Skeletal muscle satellite cell (primary cell): ENCODE results near the gene PHF19.

Experiments used
- H3K27me3 ChIP-seq: 2 replicates; pipeline ENCODE4 v1.7.0; 2013; ENCODE audit warnings: low read length; ENCODE audit not compliant: control insufficient read depth, insufficient read depth
- H3K36me3 ChIP-seq: 2 replicates; pipeline ENCODE4 v1.7.0; 2013; ENCODE audit warnings: mild to moderate bottlenecking, control low read depth, low read length; ENCODE audit not compliant: insufficient read depth
- H3K4me1 ChIP-seq: 2 replicates; pipeline ENCODE4 v1.7.0; 2013; ENCODE audit warnings: low read length; ENCODE audit not compliant: control insufficient read depth, insufficient read depth
- H3K4me2 ChIP-seq: 2 replicates; pipeline ENCODE4 v1.7.0; 2013; ENCODE audit warnings: mild to moderate bottlenecking, low read length
- H3K4me3 ChIP-seq: 2 replicates; pipeline ENCODE4 v1.7.0; 2013; ENCODE audit warnings: low read length
- H3K9ac ChIP-seq: 2 replicates; pipeline ENCODE4 v1.7.0; 2013; ENCODE audit warnings: mild to moderate bottlenecking, low read depth, low read length, moderate library complexity
- H3K9me3 ChIP-seq: replicated peaks from 2 replicates; pipeline ENCODE4 v1.7.0; 2013; ENCODE audit warnings: mild to moderate bottlenecking, control low read depth, low read length

Gene PHF19

DNA sequence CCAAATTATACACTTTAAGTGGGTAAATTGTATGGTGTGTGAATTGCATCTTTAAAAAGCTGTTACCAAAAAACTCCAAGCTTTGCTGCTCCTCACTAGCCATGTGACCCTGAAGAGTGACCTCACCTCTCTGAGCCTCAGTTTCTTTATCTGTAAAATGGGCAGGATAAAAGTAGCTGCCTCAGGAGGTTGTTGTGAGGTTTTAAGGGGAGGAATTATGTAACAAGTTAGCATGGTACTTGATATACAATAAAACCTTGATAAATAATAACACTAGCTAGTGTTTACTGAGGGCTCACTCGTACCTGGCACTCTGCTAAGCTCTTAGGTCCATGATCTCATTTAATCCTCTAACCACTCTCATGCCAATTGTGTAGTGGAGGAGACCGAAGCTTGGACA, 19.0 kb upstream of the PHF19 start:
- H3K36me3 ChIP-seq: no peaks in the 10 kb centered on the region
- H3K4me3 ChIP-seq: no peak overlapping the region
- no peaks in the 10 kb centered on the region for H3K9me3 ChIP-seq
- H3K4me1 ChIP-seq: peaks cover 22% of the 10 kb centered on the region
- peaks cover 30% of the 10 kb centered on the region for H3K27me3 ChIP-seq
- H3K9ac ChIP-seq: no peak overlapping the region
- H3K4me2 ChIP-seq: no peak overlapping the region

DNA sequence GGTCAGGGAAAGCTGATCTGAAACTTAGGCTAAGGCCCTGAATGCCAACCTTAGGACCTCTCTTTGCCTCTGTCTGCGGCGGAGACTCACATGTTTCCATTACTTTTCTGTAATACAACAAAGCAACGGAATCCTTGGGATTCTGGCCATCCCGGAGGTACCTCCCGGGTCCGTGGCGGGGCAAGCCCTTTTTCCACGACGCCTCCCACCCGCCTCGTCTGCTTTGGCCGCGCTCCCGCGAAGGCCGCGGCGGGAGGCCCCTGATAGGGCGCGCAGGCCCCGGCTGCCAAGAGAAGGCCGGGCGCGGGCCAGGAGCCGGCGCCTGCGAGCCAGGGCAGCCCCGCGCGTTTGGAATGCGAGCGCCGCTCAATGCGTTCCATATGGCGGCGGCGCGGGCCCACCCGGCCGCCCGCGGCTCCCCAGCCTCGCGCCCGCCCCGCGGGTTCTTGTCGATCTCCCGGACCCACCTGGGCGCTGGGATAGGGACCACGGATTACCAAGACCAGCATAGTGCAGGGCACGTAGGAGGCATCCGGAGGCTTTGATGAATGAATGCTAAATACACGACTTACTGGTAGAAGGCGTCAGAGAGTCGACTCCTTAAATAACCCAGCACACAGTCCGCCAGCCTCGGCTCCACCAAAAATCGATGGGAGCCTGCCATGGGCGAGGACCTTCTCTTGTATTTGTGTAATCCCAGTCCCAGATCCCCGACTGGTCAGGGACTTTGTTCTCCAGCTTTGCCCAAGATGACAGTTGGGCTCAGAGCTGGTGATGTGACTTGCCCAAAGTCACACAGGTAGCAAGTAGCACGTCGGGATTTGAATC, 17.5 kb upstream of the PHF19 start:
- peak overlapping the region; percentile 56 for H3K4me2 ChIP-seq
- H3K4me1 ChIP-seq: peaks cover 22% of the 10 kb centered on the region
- H3K9me3 ChIP-seq: no peaks in the 10 kb centered on the region
- no peaks in the 10 kb centered on the region for H3K36me3 ChIP-seq
- H3K27me3 ChIP-seq: peaks cover 27% of the 10 kb centered on the region
- no peak overlapping the region for H3K4me3 ChIP-seq
- no peak overlapping the region for H3K9ac ChIP-seq

DNA sequence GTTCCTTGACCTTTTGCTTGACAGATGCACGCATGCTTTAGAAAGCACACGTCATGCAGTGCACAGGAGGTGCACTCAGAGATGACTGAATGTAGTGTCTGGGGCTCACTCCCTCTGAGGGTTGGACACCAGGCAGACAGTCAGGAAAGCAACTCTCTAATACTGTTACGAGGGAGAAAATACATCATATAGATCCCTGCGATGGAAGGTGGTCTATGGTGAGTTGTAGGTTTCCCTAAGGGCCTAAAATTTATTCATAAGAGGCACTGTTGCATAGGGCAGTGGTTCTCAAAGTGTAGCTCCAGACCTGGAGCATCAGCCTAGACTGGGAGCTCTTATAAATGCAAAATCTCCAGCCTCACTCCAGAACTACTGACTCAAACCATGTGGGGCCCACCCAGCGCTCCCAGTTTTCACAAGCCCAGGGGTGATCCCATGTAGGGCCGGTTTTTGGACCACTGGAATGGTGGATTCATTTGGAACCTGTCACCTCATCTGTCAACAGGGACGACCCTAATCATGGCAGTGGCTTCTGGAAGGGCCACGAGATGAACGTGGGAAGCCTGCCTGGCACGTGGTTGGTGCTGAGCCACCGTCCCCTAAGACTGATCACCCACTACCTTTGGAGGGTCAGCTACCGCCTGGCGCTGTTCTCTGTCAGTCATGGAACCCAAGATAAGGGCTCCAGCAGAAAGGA, 16.8 kb upstream of the PHF19 start:
- Histone ChIP-seq H3K36me3 (no peaks in the 10 kb centered on the region), H3K4me3 (no peak overlapping the region), H3K4me1 (peaks cover 22% of the 10 kb centered on the region), H3K9ac (no peak overlapping the region), H3K9me3 (no peaks in the 10 kb centered on the region), H3K4me2 (no peak overlapping the region), H3K27me3 (peaks cover 26% of the 10 kb centered on the region)

DNA sequence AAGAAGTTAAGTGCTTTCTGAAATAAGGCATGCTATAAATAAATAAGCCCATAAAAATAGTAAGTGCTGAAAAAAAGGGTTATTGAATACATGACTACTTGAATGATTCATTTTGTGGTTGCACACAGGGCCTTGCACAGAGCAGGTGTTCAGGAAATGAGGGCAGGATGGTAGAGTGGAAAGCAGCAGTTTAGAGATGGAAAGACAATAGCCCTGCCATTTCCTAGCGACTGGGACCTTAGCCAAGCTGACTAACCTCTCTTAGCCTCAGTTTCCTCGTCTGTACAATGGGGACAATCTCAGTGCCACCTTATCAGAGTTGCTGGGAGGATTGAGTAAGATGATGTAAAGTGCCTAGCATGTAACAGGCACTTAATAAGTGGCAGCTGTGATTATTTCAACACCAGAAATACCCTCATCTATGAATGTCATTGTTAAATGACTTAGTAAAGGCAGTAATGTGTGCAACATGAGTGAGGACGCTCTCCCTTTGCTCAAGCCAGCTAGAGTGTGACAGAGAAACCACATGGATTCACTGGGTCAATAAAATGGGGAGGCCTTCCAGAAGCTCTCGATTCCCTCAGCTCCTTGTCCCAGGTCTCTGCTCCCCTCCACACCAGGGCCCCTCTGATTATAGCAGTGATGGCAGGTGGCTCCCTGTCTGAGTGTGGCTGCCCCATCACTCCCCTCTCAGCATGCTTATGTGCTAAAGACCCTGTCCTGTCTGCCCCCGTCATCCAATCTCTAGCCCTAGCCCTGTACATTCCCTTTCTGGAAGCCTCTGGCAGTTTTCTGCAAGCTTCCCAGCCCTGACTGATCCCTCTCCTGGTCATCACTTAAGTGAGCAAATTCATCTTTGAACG, 16.0 kb upstream of the PHF19 start:
- H3K4me3 ChIP-seq: no peak overlapping the region

DNA sequence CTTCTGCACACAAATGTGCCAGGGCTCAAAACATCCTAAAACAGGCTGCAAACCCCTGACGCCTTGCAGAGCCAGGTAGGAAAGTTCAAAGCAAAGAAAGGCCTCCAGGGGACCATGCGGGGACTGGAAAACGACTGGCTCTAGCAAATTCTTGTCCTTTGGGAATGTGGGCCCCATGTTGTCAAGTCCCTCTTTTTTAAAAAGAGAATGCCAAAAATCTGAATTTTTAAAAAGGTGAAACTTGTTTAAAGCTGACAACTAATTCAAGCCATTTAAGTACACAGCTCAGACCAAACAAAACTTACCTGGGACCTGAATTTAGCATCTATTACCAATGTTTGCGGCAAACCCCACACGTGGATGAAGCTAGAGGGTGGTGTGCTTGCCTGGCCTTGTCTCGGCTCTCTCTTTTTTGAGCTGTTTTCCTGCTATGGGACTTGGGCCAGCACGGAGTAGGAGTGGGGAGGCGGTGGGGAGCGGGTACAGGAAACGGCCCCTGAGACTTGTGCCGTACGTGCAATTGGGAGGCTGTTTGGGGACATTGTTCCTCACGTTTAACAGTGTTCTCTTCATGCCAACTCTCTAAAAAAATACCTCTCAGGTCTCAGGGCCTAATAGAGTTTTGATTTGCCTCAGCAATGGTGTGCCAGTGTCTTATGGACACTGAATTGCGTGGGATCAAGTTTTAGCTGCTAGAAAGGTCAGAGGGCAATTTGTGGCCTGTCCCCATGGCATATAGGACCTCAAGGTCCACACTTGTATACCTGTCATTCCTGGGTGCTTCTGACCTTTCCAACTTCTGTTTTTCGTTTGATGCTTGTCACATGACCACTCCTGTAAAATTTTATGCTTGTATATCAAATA, 15.1 kb upstream of the PHF19 start:
- no peaks in the 10 kb centered on the region for H3K9me3 ChIP-seq
- no peaks in the 10 kb centered on the region for H3K36me3 ChIP-seq
- H3K4me2 ChIP-seq: peak overlapping the region; percentile 46
- no peak overlapping the region for H3K4me3 ChIP-seq
- peaks cover 20% of the 10 kb centered on the region for H3K4me1 ChIP-seq
- H3K27me3 ChIP-seq: peaks cover 29% of the 10 kb centered on the region
- no peak overlapping the region for H3K9ac ChIP-seq

More for the DNA sequence above, 16.0 kb upstream of the PHF19 start:
- no peaks in the 10 kb centered on the region for H3K9me3 ChIP-seq
- H3K4me2 ChIP-seq: peak overlapping the region; percentile 46
- H3K4me1 ChIP-seq: peaks cover 22% of the 10 kb centered on the region
- H3K36me3 ChIP-seq: no peaks in the 10 kb centered on the region
- peaks cover 29% of the 10 kb centered on the region for H3K27me3 ChIP-seq
- H3K9ac ChIP-seq: no peak overlapping the region

DNA sequence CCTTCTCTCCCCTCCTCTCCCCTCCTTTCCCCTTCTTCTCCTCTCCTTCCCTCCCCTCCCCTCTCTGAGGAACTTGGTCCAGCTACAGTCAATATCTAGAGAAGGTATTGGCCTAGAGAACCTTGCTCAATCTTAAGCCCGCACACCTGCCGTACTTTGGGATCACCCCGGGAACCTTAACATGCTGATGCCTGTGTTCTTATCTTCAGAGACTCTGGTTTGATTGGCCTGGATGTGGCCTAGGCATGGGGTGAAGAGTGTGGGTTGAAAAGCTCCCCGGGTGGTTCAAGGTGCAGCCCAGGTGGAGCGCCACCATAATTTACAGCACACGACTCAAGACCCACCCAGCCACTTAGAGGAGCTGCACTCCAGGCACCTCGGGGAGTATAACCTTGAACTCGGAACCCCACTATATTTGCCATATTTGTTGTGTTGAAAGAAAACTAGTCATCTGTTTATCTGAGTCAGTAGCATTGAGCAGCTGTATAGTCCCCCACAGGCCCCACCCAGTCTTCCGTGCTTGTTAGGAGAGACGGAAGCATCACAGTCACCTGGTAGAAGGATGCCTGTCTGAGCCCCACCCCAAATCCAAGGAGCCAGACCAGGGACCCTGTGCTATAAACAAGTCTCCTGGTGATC, 14.4 kb upstream of the PHF19 start:
- H3K36me3 ChIP-seq: no peaks in the 10 kb centered on the region
- H3K27me3 ChIP-seq: peaks cover 29% of the 10 kb centered on the region
- H3K9me3 ChIP-seq: no peaks in the 10 kb centered on the region
- H3K9ac ChIP-seq: no peak overlapping the region
- no peak overlapping the region for H3K4me3 ChIP-seq
- peaks cover 21% of the 10 kb centered on the region for H3K4me1 ChIP-seq
- no peak overlapping the region for H3K4me2 ChIP-seq

DNA sequence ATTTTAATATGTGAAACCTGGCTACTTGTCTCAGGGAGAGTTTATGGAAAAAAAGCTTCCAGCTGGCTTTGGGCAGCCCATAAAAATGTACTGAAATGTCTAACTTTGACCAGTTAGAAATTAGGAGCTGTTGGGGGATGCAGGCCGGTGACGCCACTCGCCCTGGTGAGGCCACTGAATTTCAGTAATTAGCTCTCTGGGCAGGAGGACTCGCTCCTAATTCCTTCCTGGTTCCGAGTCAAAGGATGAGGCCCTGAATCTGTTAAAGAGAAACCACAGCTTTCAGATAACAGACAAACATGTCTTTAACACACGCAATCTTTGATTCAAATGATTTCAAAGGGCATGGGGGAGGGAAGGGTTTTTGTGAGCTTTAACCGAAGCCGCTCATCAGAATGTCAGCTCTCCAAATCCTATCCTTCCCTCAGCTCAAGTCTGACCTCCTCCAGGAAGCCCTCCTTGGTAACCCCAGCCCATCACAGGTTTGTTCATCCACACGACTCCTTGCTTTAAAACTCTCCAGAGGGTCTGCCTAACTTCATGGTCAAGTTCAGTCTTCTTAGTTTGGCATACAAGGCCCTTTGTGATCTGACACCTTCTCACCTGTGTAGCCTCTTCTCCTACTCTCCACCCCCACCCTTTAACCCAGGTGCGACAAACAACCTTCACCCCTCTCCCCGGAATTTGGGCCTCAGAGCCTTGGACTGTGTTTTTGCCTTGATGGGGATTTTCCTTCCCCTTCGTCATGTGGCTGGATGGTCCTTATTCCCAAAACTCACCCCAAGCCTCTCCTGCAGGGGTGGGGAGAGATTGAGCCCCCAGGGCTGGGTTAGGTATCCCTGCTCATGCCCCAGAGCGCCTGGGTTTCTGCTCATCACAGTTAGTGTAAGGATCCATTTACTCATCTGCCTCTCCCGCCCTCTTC, 13.6 kb upstream of the PHF19 start:
- Histone ChIP-seq H3K36me3 (no peaks in the 10 kb centered on the region), H3K4me3 (no peak overlapping the region), H3K4me2 (no peak overlapping the region), H3K4me1 (peaks cover 27% of the 10 kb centered on the region), H3K27me3 (peaks cover 24% of the 10 kb centered on the region), H3K9me3 (no peaks in the 10 kb centered on the region), H3K9ac (no peak overlapping the region)

DNA sequence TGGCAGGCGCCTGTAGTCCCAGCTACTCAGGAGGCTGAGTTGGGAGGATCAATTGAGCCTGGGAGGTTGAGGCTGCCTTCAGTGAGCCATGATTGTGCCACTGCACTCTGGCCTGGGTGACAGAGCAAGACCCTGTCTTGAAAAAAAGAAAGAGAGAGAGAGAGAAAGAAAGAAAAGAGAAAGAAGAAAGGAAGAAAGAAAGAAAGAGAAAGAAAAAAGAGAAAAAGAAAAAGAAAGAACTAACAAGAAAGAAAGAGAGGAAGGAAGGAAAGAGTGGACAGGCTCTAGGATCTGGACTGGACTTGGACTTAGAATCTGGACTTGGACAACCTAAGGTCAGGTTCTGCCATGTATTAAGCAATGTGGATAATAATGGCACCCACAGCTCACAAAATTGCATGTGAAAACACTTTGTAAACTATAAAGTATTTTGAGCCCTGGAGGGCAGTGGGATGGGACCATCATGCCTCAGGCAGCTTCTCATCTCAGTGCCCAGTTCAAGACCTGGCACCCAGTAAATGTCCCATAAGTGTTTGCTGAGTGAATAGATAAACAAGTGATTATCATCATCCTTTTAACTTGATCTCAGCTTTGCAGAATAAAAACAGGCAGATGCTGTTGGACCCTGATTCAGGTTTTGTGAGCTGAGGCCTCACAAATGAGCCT, 12.8 kb upstream of the PHF19 start:
- Histone ChIP-seq H3K9me3 (no peaks in the 10 kb centered on the region), H3K4me3 (no peak overlapping the region), H3K4me2 (no peak overlapping the region), H3K36me3 (no peaks in the 10 kb centered on the region), H3K9ac (no peak overlapping the region), H3K27me3 (peaks cover 19% of the 10 kb centered on the region), H3K4me1 (peaks cover 27% of the 10 kb centered on the region)

DNA sequence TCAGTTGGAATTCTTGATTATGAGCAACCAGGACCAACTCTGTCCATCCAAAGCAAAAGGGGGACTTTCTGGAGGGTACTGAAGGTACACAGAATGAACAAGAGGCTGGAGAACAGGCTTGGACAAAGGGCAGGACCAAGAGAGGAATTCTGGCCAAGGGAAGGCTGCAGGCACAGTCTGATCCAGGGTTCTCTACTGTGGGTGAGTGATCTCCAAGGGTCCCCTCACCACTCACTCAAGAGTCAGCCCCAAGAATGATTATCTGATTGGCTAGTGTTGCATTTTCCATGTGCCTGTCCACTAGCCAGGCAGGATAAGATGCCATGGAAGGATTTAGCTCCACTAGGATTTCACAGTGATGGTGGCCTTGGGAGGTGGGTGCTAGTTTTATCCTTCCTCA, 11.6 kb upstream of the PHF19 start:
- H3K4me2 ChIP-seq: no peak overlapping the region
- H3K27me3 ChIP-seq: peaks cover 14% of the 10 kb centered on the region
- no peaks in the 10 kb centered on the region for H3K36me3 ChIP-seq
- no peak overlapping the region for H3K9ac ChIP-seq
- no peaks in the 10 kb centered on the region for H3K9me3 ChIP-seq
- no peak overlapping the region for H3K4me3 ChIP-seq
- peaks cover 27% of the 10 kb centered on the region for H3K4me1 ChIP-seq
